ENCODE data around the gene GSG1.

GSG1 gene

DNA sequence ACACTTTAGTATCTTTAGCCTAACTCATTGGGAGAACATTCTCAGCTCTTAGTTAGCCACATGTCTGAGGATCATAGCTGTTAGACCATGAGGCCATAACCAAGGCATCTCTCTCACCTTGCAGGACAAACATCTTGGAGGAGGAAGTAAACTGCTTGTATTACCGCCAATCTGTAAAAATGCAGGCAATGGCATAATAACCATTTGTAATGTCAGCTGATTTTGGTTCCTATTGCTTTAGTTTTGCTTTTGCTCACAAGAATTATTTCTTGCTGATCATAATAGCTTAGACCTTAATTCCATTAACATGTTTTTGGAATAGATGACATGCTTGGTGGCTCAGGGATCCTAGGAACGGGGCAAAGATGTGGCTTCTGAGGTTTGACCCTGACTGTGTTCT, 16.4 kb upstream of the GSG1 start:
- no peak for DNase-seq (ENCODE audit: low read depth in 2 of 2)

GRCh38 chr12:13117029-13117428, 13.6 kb upstream of the GSG1 start:
- DNase-seq (ENCODE audit: low read depth in 2 of 2): no peak

- no peak for DNase-seq (ENCODE audit: low read depth in 2 of 2)
Measured at GRCh38 chr12:13116259-13116658, 12.8 kb upstream of the GSG1 start.

GRCh38 chr12:13114251-13115052, 11.0 kb upstream of the GSG1 start:
- DNase-seq (ENCODE audit: low read depth in 2 of 2): no peak

DNA sequence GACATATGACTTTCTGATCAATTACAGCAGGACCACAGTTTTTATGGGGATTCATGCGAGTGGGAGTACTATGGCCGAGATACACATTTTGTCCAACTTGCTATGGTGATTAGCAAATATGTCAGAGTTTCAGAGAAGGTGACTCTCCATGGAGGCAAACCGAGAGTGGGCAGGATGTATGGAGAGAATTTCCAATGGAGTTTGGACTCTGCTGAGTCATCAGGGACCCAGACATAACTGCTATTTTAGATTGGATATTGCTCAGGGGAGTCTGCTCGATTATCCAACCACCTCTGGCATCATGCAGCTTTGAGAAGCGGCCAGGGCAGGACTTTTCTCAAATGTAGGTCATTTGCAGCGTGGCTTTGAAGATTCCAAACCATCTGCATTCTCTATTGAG, 9.5 kb upstream of the GSG1 start:
- no peak for DNase-seq (ENCODE audit: low read depth in 2 of 2)

DNA sequence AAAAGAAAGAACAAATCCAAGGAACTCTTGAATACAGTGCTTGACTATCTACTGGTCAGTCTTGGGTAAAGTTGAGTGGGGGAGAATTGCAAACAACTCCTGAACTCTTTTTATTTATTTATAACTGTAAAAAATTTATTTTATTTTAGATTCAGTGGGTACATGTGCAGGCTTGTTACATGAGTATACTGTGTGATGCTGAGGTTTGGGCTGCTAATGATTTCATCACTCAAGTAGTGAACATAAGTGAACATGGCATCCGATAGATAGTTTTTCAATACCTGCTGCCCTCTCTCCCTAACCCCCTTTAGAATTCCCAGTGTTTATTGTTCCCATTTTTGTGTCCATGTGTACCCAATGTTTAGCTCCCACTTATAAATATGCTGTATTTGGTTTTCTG, 3.2 kb upstream of the GSG1 start:
- no peak for DNase-seq (ENCODE audit: low read depth in 2 of 2)

GRCh38 chr12:13105781-13106180, 2.3 kb upstream of the GSG1 start:
- DNase-seq (ENCODE audit: low read depth in 2 of 2): no peak

DNA sequence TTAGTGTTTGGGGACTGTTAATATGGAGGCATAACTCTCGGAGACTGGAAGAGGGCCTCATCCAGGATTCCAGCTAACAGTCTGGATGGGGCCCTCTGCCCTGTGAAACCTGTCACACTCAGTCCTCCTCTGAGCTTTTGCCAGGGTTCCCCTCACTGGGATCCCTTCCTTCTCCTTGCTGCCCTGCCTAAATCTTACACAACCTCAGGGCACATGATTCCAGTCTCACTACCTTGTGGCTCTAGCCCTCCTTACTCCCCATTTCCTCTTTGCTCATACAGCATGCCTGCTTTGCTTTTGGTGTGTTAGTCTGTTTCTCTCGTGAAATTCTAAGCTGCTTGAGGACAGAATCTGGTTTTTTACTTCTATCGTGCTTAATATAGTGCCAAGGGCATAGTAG, 942 bp upstream of the GSG1 start:
- no peak for DNase-seq (ENCODE audit: low read depth in 2 of 2)

DNA sequence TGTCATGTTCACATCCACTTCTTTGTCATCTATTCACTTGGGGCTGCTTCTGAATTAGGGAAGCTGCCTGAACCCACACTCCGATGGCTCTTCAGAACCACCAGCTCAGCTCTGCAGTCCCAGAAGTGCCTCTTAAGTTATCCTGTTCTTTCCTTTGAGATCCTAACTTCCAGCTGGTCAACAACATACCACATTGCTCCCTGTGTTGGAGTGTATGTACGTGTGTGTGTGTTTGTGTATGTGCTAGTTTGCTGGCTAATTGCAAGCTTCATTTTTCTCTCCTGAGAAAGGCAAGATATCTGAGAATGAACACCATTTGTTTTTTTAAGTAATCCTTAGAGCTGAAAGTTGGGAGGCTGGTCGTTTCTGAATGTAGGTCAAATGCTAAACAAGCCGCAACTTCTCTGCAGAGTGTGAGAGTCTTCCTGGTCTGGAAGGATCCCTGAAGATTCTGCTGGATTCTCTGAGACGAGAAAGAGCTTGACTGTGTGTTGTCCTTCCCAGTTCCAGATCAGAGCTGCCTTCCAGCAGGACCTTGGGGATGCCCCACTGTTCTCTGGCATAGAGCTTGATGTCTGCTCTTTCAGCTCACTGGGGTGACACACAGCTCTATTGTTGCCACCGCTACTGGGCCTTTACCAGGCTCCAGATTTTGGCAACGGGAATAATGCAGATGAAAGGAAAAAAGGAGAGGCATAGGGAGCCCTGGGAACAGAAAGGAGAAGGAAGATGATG, 839 bp downstream of the GSG1 start:
- no peak for DNase-seq (ENCODE audit: low read depth in 2 of 2)

GRCh38 chr12:13101821-13102375, 1.6 kb downstream of the GSG1 start:
- no peak for DNase-seq (ENCODE audit: low read depth in 2 of 2)

- peak; percentile 73 to 75 for DNase-seq (ENCODE audit: low read depth in 2 of 2)
Measured at GRCh38 chr12:13100882-13101769, 2.3 kb downstream of the GSG1 start.

- no peak for DNase-seq (ENCODE audit: low read depth in 2 of 2)
Measured at GRCh38 chr12:13100605-13100881, 2.9 kb downstream of the GSG1 start.

GRCh38 chr12:13099844-13100604, 3.4 kb downstream of the GSG1 start:
- DNase-seq (ENCODE audit: low read depth in 2 of 2): no peak

DNA sequence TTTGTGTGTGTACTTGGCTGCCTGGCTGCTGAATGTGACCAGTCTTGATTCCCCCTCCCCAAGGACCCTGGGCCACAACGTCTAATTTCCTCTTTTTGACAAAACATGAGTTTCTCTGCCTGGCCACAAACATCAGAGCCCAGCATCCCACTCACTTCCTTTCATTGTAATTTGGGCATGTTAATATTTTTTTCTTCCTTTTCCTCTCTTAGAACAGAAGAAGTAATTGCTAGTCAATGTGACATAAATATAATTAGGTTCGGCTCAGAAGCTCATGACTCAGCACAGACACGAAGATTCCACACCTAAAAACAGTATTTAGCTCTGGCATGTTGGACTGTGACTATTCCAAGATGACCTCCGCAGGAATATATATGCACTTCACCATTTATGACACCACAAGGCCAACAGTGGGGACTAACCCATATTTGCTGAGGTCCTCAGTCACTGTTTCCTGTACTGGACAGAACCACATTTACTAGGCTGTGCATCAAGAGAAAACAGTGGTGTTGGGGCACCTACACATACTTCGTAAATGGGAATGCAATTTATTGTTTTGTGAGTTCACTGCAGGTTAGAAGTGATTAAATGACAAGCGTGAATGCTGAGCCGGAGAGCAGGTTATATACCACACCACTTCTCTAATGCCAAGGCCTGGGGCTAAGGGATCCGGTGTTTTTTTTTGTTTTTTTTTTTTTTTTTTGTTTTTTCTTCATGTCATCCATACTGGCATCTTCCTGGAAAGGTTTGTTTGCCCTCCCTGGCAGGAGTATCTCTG, 4.2 kb downstream of the GSG1 start:
- DNase-seq (ENCODE audit: low read depth in 2 of 2): no peak

GRCh38 chr12:13097491-13098011, 5.9 kb downstream of the GSG1 start:
- no peak for DNase-seq (ENCODE audit: low read depth in 2 of 2)

DNA sequence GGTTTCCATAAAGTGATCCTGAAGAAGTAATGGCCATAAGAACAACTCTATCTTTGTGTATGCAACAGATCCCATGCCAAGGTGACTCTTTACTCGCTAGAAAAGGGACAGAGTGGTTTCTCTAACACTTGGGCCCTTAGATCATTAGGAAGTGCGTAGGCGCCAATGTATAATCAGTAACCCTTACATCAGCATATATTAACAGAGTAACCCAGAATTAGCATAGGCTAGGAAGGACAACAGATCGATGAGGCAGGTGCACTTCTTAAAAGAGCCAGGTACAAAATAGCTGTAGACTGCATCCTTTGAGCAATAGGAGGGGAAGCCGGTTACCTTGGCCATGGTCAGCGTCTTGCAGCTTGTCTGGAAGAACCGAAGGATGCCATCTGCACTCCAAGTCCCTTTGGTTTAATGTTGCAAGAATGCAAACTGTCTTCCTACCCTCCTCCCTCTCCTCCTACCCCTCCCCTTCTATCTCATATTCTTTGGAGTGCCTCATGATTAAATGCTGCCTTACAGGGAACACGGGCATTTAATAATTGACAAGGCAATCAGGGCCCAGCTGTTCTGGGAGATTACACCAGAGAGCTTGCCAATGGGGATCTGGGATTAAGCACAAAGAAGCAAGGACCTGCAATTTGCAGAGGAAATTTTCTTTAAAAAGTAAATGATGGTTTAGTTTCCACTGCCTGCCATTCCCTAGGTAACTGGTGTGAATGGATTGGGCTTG, 8.0 kb downstream of the GSG1 start:
- DNase-seq (ENCODE audit: low read depth in 2 of 2): no peak

DNA sequence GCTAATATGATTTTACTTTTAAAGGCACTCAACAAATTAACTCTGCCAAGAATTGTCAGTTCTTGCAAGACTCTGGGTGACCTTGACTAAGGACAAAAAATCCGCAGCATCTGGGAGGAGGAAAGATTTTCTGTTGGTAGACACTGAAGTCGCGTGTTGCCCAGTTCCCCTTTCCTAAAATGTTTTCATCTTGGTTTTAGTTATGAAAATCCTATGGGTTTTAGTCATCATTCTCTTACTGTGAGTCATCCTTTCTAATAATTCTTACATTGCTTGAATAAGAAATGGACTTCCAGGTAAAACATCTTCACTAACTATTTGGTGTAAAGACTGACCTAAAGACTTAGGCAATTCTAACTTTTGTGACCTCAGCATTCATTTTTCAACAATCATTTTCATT, 9.1 kb downstream of the GSG1 start:
- no peak for DNase-seq (ENCODE audit: low read depth in 2 of 2)

DNA sequence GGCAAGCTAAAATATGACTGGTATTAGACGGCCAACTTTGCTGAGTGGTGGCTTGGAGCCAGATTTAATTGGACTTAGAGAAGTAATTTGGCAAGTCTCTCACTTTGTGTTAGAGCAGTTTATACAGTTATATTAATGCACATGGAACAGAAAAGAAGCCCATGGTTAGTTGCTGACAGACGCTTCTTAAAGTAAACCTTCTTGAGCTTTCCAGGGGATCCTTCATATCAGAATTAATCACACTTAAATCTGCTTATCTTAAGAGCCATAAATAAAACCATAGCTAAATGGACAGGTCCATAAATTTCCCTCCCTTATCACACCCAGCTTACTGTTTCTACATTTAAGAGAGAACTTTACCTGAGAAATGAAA, 9.6 kb downstream of the GSG1 start:
- no peak for DNase-seq (ENCODE audit: low read depth in 2 of 2)

DNA sequence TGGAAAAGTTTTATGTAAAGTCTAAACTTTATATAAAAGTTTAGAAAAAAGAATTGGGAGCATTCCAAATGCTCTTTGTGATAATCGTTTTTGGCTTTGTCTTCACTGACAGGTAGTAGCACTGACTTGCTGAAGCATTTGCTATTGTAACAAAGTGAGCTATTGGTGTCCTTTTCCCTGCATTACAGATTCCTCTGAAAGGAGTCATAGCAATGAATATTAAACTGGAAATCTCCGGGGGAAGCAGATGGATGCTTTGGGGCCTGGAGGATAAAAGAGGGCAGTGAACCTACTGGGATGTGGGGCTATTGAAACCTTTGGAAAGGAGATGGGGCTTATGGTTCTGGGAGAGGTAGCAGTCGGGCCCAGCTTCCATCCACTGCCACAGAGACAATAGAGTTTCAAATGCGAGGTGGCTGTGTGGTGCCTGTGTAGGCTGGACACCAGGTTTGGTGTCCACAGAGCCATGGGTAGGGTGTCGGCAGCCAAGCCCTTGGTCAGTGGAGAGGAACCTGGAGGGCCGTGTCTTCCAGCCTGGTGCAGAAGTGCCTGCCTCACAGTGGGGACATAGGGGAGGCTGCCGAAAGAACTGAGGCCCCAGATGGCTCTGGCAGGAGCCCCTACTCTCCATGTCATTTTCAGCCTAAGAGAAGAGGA, 10.1 kb downstream of the GSG1 start:
- DNase-seq (ENCODE audit: low read depth in 2 of 2): no peak

Data from activated CD4-positive, alpha-beta T cell treated with anti-CD3 and anti-CD28 coated beads for 24 hours (primary cell).